Ammon's horn (tissue), 1 donor: ENCODE measurements around the gene BCL7B.
"Not testable (repeated sequence)": the region's sequence is repeated elsewhere in the genome, so short reads cannot be mapped to it uniquely, and the experiment has no call there.

ENCODE experiments used
- DNase-seq: peaks from one replicate; pipeline ENCODE4 v3.0.0-alpha.2; 2016; ENCODE audit warnings: low spot score

Gene BCL7B

GRCh38 chr7:73495507-73495906 lies 62.0 kb downstream of the BCL7B start:
- not testable (repeated sequence) for DNase-seq

- no peak for DNase-seq
These were observed 67.5 kb downstream of the BCL7B start for GRCh38 chr7:73489976-73490375.

- DNase-seq, result no peak
These were observed 70.0 kb downstream of the BCL7B start for GRCh38 chr7:73487486-73487885.
